Natural killer cell (primary cell): ENCODE results near the gene ACSM3. TPM values are rescaled to one million over a fixed set of nuclear protein-coding genes. Genes with fewer than 3 reads are reported as not detected.
A peak's percentile ranks its signal among the peaks of the same experiment; 100 is the strongest.

Source experiments
- ATAC-seq, 3 donors: fragments of 150-1000 bp in 2 of 3; fragments of 200-7000 bp in 1 of 3; cut with Tn5 transposase; 1 replicate in 1 of 3; 2 replicates in 2 of 3; pipeline ENCODE4 v1.10.0; 2021; ENCODE audit warnings: mild to moderate bottlenecking in 2 of 3, moderate library complexity in 2 of 3
- DNase-seq, 2 donors: peaks; one replicate each; pipeline versions ENCODE4 v3.0.0 to v3.0.0-alpha.2; 2013 to 2021; ENCODE audit warnings: mixed read lengths in 1 of 2
- H3K27ac ChIP-seq: one replicate; pipeline ENCODE4 v1.5.1; 2013; ENCODE audit warnings: mild to moderate bottlenecking, low read length
- H3K27me3 ChIP-seq: one replicate; pipeline ENCODE4 v1.6.1; 2013; ENCODE audit warnings: low read length; ENCODE audit not compliant: control insufficient read depth, insufficient read depth
- H3K36me3 ChIP-seq: one replicate; pipeline ENCODE4 v1.6.1; 2013; ENCODE audit warnings: low read length; ENCODE audit not compliant: control insufficient read depth, insufficient read depth
- H3K4me1 ChIP-seq: one replicate; pipeline ENCODE4 v1.6.1; 2013; ENCODE audit warnings: low read length; ENCODE audit not compliant: control insufficient read depth, insufficient read depth
- H3K4me3 ChIP-seq: one replicate; pipeline ENCODE4 v1.5.1; 2013; ENCODE audit warnings: low read length
- H3K9me3 ChIP-seq: one replicate; pipeline ENCODE4 v1.6.1; 2013; ENCODE audit warnings: low read length; ENCODE audit not compliant: control insufficient read depth, insufficient read depth
- H3K27ac Mint-ChIP-seq, 2 donors: one replicate each; pipeline ENCODE4 v1.8.0; 2022; ENCODE audit warnings: mild to moderate bottlenecking in 2 of 2, mixed read lengths in 2 of 2, moderate library complexity in 1 of 2
- H3K27me3 Mint-ChIP-seq, 2 donors: one replicate each; pipeline ENCODE4 v1.8.0; 2022; ENCODE audit warnings: low read depth in 2 of 2, mixed read lengths in 2 of 2
- H3K36me3 Mint-ChIP-seq: one replicate; pipeline ENCODE4 v1.8.0; 2022; ENCODE audit warnings: mixed read lengths
- H3K4me1 Mint-ChIP-seq, 2 donors: one replicate each; pipeline ENCODE4 v1.8.0; 2022; ENCODE audit warnings: mixed read lengths in 2 of 2
- H3K4me3 Mint-ChIP-seq: one replicate; pipeline ENCODE4 v1.8.0; 2022; ENCODE audit warnings: mild to moderate bottlenecking, moderate library complexity, mixed read lengths
- H3K9me3 Mint-ChIP-seq, 2 donors: one replicate each; pipeline ENCODE4 v1.8.0; 2022; ENCODE audit warnings: mixed read lengths in 2 of 2
- CTCF ChIP-seq: fragments of 200-600 bp; IDR thresholded peaks from one replicate; pipeline ENCODE4 v1.8.0; 2022; ENCODE audit warnings: antibody characterized with exemption
- WGBS: methylation state at CpG from one replicate; pipeline ENCODE4 v1.1.7; 2013; ENCODE audit warnings: missing lambda C conversion rate; ENCODE audit not compliant: insufficient coverage; 5-methylcytosine and 5-hydroxymethylcytosine counted together
- intact Hi-C: fragments of 100-400 bp; cut with micrococcal nuclease; formaldehyde crosslinking; loops from one replicate; pipeline ENCODE4 v1.14.2; 2022
- total RNA-seq, 4 donors: library from RNA; stranded (reverse); fragments of 120-200 nt in 1 of 4; gene quantifications; one replicate each; pipeline versions ENCODE4 v1.2.3 to v1.2.4, GENCODE V29; 2013 to 2022

The ACSM3 gene
- total RNA-seq, 3 donors from 2014 or later (not counting 1 experiment from before 2014, with no cell fraction given): 3.7 to 4.4 (median 4.4) TPM

- H3K4me3 Mint-ChIP-seq: peak within 1 kb of the TSS; percentile 99
- ATAC-seq (peak; percentile 79 to 86 (median 84)), DNase-seq (peak; percentile 66 to 83)
- peaks cover 18% of the 10 kb centered on the region for H3K4me1 ChIP-seq
- H3K27ac ChIP-seq: peak within 1 kb of the TSS; percentile 71
- no peaks in the 10 kb centered on the region for H3K36me3 Mint-ChIP-seq
- under 1% methylated on average over 74 of the region's 74 CpGs for WGBS
- H3K4me3 ChIP-seq: peak within 1 kb of the TSS; percentile 87
- no peaks in the 10 kb centered on the region for H3K27me3 ChIP-seq
- peaks cover 25% of the 10 kb centered on the region in 2 donors for H3K4me1 Mint-ChIP-seq
- H3K9me3 ChIP-seq: no peaks in the 10 kb centered on the region
- H3K9me3 Mint-ChIP-seq: no peaks in the 10 kb centered on the region
- no peaks in the 10 kb centered on the region for H3K27me3 Mint-ChIP-seq
- H3K27ac Mint-ChIP-seq: peak within 1 kb of the TSS; percentile 94 to 97
- intact Hi-C loops: loop anchor here (1.0 kb wide), 1 partner anchor 65 kb away; the partner anchor contains the start of gene THUMPD1
- no peak for TF ChIP-seq CTCF
- H3K36me3 ChIP-seq: no peaks in the 10 kb centered on the region
These were observed 42.6 kb downstream of the ACSM3 start, which contains the start of the genes ERI2 and REXO5 for GRCh38 chr16:20806168-20807050. ERI2 (minus strand) TSS chr16:20806472; CDS start chr16:20806430, 42 bp downstream. REXO5 (plus strand) TSS chr16:20806527; CDS start chr16:20806954, 427 bp downstream.

- Mint-ChIP-seq H3K4me1 (peaks cover 25% of the 10 kb centered on the region in 2 donors), H3K36me3 (no peaks in the 10 kb centered on the region), H3K4me3 (peak overlapping the region; percentile 99), H3K9me3 (no peaks in the 10 kb centered on the region), H3K27ac (peak overlapping the region in 1 of 2 donors; percentile 97), H3K27me3 (no peaks in the 10 kb centered on the region)
- peak in 1 of 2 donors; percentile 2 for DNase-seq
- Histone ChIP-seq H3K4me1 (peaks cover 18% of the 10 kb centered on the region), H3K27ac (no peak overlapping the region), H3K36me3 (no peaks in the 10 kb centered on the region), H3K27me3 (no peaks in the 10 kb centered on the region), H3K4me3 (no peak overlapping the region), H3K9me3 (no peaks in the 10 kb centered on the region)
- TF ChIP-seq CTCF: no peak
- ATAC-seq: no peak
- intact Hi-C loops: no loop called here
- WGBS: 90% methylated on average over 10 of the region's 11 CpGs
These were observed 44.0 kb downstream of the ACSM3 start for GRCh38 chr16:20807862-20808261.

- DNase-seq (no peak), ATAC-seq (no peak)
- Histone ChIP-seq H3K27me3 (no peaks in the 10 kb centered on the region), H3K27ac (no peak overlapping the region), H3K9me3 (no peaks in the 10 kb centered on the region), H3K4me1 (peaks cover 9% of the 10 kb centered on the region), H3K4me3 (no peak overlapping the region), H3K36me3 (no peaks in the 10 kb centered on the region)
- TF ChIP-seq CTCF: no peak
- Mint-ChIP-seq H3K9me3 (no peaks in the 10 kb centered on the region), H3K4me1 (peaks cover 11 to 17% of the 10 kb centered on the region in 2 donors), H3K4me3 (no peak overlapping the region), H3K27me3 (no peaks in the 10 kb centered on the region), H3K27ac (no peak overlapping the region), H3K36me3 (no peaks in the 10 kb centered on the region)
- WGBS: 91% methylated on average over 10 of the region's 10 CpGs
- intact Hi-C loops: no loop called here
These were observed 48.1 kb downstream of the ACSM3 start for GRCh38 chr16:20811889-20812439.
